Osteoblast (primary cell): ENCODE data around the gene SMYD2. TPM values are rescaled to one million over a fixed set of nuclear protein-coding genes. Genes with fewer than 3 reads are reported as not detected.

Experiments used
- DNase-seq: peaks from one replicate; pipeline ENCODE4 v3.0.0; 2011; ENCODE audit warnings: low spot score, mixed read lengths; ENCODE audit not compliant: insufficient read length; ENCODE audit errors: missing footprints
- H2AFZ ChIP-seq: 2 replicates; pipeline ENCODE4 v1.6.0; 2011; ENCODE audit warnings: mild to moderate bottlenecking, low read length
- H3K27ac ChIP-seq: 2 replicates; pipeline ENCODE4 v1.5.1; 2011; ENCODE audit warnings: mild to moderate bottlenecking, low read depth, low read length, moderate library complexity
- H3K27me3 ChIP-seq: 2 replicates; pipeline ENCODE4 v1.6.0; 2012; ENCODE audit warnings: mild to moderate bottlenecking, control low read depth, inconsistent platforms, low read length, moderate library complexity; ENCODE audit not compliant: insufficient read depth
- H3K36me3 ChIP-seq: 2 replicates; pipeline ENCODE4 v1.5.1; 2011; ENCODE audit warnings: mild to moderate bottlenecking, low read length, control low read depth, moderate library complexity; ENCODE audit not compliant: insufficient read depth
- H3K4me1 ChIP-seq: 2 replicates; pipeline ENCODE4 v1.5.1; 2011; ENCODE audit warnings: mild to moderate bottlenecking, low read length, control low read depth, moderate library complexity; ENCODE audit not compliant: insufficient read depth
- H3K4me2 ChIP-seq: 2 replicates; pipeline ENCODE4 v1.6.0; 2011; ENCODE audit warnings: mild to moderate bottlenecking, low read length; ENCODE audit not compliant: insufficient read depth
- H3K4me3 ChIP-seq: fragments of 200-600 bp; sonication (generic); 3 replicates; pipeline ENCODE4 v1.5.1; 2012; ENCODE audit warnings: mild to moderate bottlenecking, low read length, inconsistent platforms; ENCODE audit not compliant: insufficient read depth
- H3K79me2 ChIP-seq: 2 replicates; pipeline ENCODE4 v1.6.0; 2012; ENCODE audit warnings: mild to moderate bottlenecking, low read length, control low read depth, inconsistent platforms; ENCODE audit not compliant: insufficient read depth
- H3K9me3 ChIP-seq: 2 replicates; pipeline ENCODE4 v1.5.1; 2011; ENCODE audit warnings: low read depth, low read length, control low read depth
- H4K20me1 ChIP-seq: 2 replicates; pipeline ENCODE4 v1.6.0; 2012; ENCODE audit warnings: mild to moderate bottlenecking, low read length, control low read depth; ENCODE audit not compliant: insufficient read depth
- CTCF ChIP-seq: IDR thresholded peaks from 2 replicates; pipeline ENCODE4 v1.5.1; 2011; ENCODE audit warnings: mild to moderate bottlenecking, low read depth, low read length, moderate library complexity; ENCODE audit errors: extremely low read depth
- total RNA-seq: library from RNA; depleted of rRNA; stranded (reverse); fragments of >200 nt; gene quantifications from 2 replicates; pipeline ENCODE4 v1.2.3, GENCODE V29; 2012

SMYD2 gene
- total RNA-seq, 1 donor: 39.4 TPM

- H3K27me3 ChIP-seq: peaks cover 6% of the 10 kb centered on the region
- no peaks in the 10 kb centered on the region for H3K9me3 ChIP-seq
- TF ChIP-seq CTCF: no peak
- H3K27ac ChIP-seq: no peak overlapping the region
- no peak overlapping the region for H3K4me2 ChIP-seq
- H4K20me1 ChIP-seq: no peaks in the 10 kb centered on the region
- no peaks in the 10 kb centered on the region for H3K4me1 ChIP-seq
- H3K36me3 ChIP-seq: no peaks in the 10 kb centered on the region
- H3K4me3 ChIP-seq: no peak overlapping the region
- H2AFZ ChIP-seq: no peak overlapping the region
- no peak for DNase-seq
- H3K79me2 ChIP-seq: no peaks in the 10 kb centered on the region
These were observed 44.5 kb upstream of the SMYD2 start for GRCh38 chr1:214236477-214236876.

GRCh38 chr1:214241060-214241459 lies 39.9 kb upstream of the SMYD2 start:
- H4K20me1 ChIP-seq: no peaks in the 10 kb centered on the region
- no peak overlapping the region for H2AFZ ChIP-seq
- H3K79me2 ChIP-seq: no peaks in the 10 kb centered on the region
- no peaks in the 10 kb centered on the region for H3K4me1 ChIP-seq
- H3K36me3 ChIP-seq: no peaks in the 10 kb centered on the region
- H3K27me3 ChIP-seq: no peaks in the 10 kb centered on the region
- no peak overlapping the region for H3K27ac ChIP-seq
- H3K9me3 ChIP-seq: no peaks in the 10 kb centered on the region
- no peak overlapping the region for H3K4me2 ChIP-seq
- TF ChIP-seq CTCF: no peak
- no peak overlapping the region for H3K4me3 ChIP-seq
- peak; percentile 22 for DNase-seq

GRCh38 chr1:214244252-214244651 lies 36.7 kb upstream of the SMYD2 start:
- no peak for DNase-seq
- Histone ChIP-seq H3K4me1 (no peaks in the 10 kb centered on the region), H3K27ac (no peak overlapping the region), H3K79me2 (no peaks in the 10 kb centered on the region), H3K36me3 (no peaks in the 10 kb centered on the region), H3K27me3 (no peaks in the 10 kb centered on the region), H2AFZ (no peak overlapping the region), H3K4me3 (no peak overlapping the region), H3K4me2 (no peak overlapping the region), H4K20me1 (no peaks in the 10 kb centered on the region), H3K9me3 (no peaks in the 10 kb centered on the region)
- no peak for TF ChIP-seq CTCF

GRCh38 chr1:214244841-214245240 lies 36.1 kb upstream of the SMYD2 start:
- no peaks in the 10 kb centered on the region for H3K27me3 ChIP-seq
- no peak for TF ChIP-seq CTCF
- DNase-seq: no peak
- H3K9me3 ChIP-seq: no peaks in the 10 kb centered on the region
- H3K4me3 ChIP-seq: no peak overlapping the region
- H3K27ac ChIP-seq: no peak overlapping the region
- no peak overlapping the region for H2AFZ ChIP-seq
- H3K79me2 ChIP-seq: no peaks in the 10 kb centered on the region
- H3K36me3 ChIP-seq: no peaks in the 10 kb centered on the region
- no peaks in the 10 kb centered on the region for H3K4me1 ChIP-seq
- no peaks in the 10 kb centered on the region for H4K20me1 ChIP-seq
- H3K4me2 ChIP-seq: no peak overlapping the region
